Measurements from ENCODE around the gene RNF212B.

Gene RNF212B

DNA sequence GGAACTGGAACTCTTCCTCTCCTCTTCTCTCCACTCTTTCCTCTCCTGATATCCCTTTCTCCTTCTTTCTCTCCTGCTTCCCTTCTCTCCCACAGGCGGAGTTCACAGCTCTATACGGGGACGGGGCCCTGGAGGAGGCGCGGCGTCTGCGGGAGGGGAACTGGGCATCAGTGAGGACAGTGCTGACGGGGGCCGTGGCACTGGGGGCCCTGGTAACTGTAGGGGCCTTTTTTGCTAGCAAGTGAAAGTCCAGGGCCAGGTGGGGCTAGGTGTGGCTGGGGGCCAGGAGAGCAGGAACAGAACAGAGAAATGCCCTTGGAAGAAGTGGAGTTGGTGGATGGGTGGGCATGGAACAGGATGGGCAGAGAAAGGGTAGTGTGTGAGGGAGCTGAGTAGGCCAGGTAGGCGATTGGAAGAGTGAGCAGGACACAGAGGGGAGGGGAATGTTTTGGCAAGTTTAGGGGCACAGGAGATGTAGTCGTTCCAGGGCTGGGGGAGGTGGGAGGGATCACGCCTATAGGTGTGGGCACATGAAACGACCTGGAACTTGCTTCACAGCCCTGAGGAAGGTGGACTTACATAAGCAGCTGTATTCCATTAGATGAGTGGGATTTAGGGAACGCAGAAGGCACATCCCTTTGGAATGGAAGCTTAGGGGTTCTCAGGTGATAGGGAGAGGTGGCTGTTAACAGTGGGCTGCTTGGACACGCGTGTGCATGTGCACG is 71.1 kb downstream of the RNF212B start:
- peak overlapping the region; percentile 91 for H3K4me3 ChIP-seq (ENCODE audit: low read depth, low read length)
- DNase-seq (ENCODE audit: low read depth, low spot score) = no peak
- TF ChIP-seq, protein P1, sequence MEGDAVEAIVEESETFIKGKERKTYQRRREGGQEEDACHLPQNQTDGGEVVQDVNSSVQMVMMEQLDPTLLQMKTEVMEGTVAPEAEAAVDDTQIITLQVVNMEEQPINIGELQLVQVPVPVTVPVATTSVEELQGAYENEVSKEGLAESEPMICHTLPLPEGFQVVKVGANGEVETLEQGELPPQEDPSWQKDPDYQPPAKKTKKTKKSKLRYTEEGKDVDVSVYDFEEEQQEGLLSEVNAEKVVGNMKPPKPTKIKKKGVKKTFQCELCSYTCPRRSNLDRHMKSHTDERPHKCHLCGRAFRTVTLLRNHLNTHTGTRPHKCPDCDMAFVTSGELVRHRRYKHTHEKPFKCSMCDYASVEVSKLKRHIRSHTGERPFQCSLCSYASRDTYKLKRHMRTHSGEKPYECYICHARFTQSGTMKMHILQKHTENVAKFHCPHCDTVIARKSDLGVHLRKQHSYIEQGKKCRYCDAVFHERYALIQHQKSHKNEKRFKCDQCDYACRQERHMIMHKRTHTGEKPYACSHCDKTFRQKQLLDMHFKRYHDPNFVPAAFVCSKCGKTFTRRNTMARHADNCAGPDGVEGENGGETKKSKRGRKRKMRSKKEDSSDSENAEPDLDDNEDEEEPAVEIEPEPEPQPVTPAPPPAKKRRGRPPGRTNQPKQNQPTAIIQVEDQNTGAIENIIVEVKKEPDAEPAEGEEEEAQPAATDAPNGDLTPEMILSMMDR (IDR thresholded peaks at IDR 0.05; ENCODE audit: insufficient read depth, low read length, missing control alignments) = no peak
- CTCF ChIA-PET = interaction anchor here (1.5 to 20.5 kb wide), 3 partner anchors 12 to 20 kb away, joined by 3 to 300 read pairs (median 5); partner anchors contain the start of gene HOMEZ
- POLR2A ChIA-PET = interaction anchor here (0.6 to 3.9 kb wide), 2 partner anchors 13 to 1908 kb away, joined by 3 to 30 read pairs; partner anchors contain the start of gene PABPN1

DNA sequence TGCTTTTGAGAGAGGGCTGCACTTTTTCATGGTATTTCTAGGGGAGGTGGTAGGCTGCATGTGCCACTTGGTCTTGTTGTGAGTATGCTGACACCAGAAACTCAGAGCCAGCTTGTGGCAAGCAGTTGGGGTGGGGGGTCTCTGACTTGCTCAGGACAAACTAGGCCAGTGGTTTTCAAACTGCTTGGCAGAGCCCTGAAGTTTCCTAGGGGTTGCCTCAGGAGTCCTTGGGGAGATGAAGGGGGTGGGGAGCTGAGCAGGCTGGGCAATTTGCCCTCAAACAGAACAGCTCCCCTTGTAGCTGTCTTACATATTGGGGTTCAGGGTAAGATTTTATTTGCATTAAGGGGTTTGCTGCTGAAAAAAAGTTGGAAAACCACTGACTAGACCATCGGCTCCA is 72.8 kb downstream of the RNF212B start:
- ChIA-PET POLR2A (interaction anchor here (0.5 to 1.6 kb wide), 2 partner anchors 11 to 16 kb away, joined by 3 to 10 read pairs; partner anchors contain the start of gene PABPN1), CTCF (interaction anchor here (1.0 to 20.5 kb wide), 5 partner anchors 9 to 156 kb away, joined by 3 to 300 read pairs (median 8); partner anchors contain the start of genes HOMEZ and PPP1R3E)
- no peak overlapping the region for H3K4me3 ChIP-seq (ENCODE audit: low read depth, low read length)
- DNase-seq (ENCODE audit: low read depth, low spot score) = no peak
- TF ChIP-seq, protein P1 (IDR thresholded peaks at IDR 0.05; ENCODE audit: insufficient read depth, low read length, missing control alignments) = no peak

DNA sequence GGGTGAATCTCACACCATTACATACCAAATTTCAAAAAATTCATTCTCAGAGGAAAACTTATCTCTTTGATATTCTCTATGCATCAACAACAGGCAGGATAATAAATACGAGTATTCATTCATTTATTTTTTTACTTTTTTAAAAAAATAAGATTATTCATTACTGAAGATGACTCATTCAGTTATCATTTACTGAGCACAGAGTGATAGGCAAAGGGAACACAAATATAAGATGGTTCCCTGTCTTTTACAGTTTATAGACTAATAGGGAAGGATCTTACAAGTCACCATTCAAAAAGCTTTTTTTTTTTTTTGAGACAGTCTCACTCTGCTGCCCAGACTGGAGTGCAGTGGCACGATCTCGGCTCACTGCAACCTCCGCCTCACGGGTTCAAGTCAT is 78.6 kb downstream of the RNF212B start:
- ChIA-PET CTCF (interaction anchor here (5.1 kb wide), 1 partner anchor 14 kb away, joined by 30 read pairs; the partner anchor contains the start of gene PPP1R3E), POLR2A (interaction anchor here (0.6 to 1.3 kb wide), 2 partner anchors 9 to 12 kb away, joined by 3 read pairs; partner anchors contain the start of gene BCL2L2)
- DNase-seq (ENCODE audit: low read depth, low spot score) = no peak
- TF ChIP-seq, protein P1 (IDR thresholded peaks at IDR 0.05; ENCODE audit: insufficient read depth, low read length, missing control alignments) = no peak
- no peak overlapping the region for H3K4me3 ChIP-seq (ENCODE audit: low read depth, low read length)

DNA sequence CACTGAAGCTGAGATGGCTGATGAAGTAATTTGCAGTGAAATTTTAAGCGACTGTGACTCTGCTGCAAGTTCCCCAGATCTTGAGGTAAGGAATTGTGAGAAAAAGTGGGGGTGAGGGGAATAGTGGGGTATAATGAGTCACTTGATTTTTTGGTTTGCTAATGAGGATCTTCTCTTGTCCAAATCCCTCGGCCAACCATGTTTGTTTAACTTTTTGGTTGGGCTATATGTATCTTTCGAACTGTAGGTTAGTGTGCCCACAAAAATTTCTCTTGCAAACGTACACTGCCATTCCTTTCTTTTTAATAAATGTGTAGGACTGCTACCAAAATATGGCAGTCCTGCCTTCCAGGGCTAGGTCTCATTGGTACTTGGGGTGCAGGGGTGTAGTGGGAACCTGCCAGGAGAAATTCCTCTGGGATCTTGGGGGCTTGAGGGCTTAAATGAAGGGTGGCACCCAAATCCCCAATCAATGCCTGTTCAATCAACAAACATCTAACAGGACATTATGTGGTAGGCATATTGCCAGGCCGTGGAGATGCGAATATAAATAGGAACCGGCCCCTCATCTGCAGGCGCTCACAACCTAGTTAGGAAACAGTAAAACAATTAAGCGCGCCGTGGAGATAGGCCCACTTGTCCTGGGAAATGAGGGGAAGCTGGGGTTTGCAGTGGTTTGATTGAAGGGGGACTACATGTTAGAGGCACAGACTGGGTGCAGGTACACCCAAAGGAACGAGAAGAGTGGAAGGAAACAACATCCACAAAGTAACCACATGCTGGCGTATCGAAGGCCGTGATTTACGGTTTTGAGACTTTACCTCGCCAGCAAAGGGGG is 82.2 kb downstream of the RNF212B start:
- no peak for DNase-seq (ENCODE audit: low read depth, low spot score)
- TF ChIP-seq, protein P1 (IDR thresholded peaks at IDR 0.05; ENCODE audit: insufficient read depth, low read length, missing control alignments) = no peak
- ChIA-PET POLR2A (interaction anchor here (0.9 to 3.1 kb wide), 6 partner anchors 9 to 46 kb away, joined by 5 to 34 read pairs (median 20); partner anchors contain the start of genes BCL2L2, PPP1R3E and SLC22A17), CTCF (interaction anchor here (0.8 to 18.0 kb wide), 13 partner anchors 7 to 240 kb away, joined by 3 to 303 read pairs (median 4); partner anchors contain the start of genes CMTM5 and PPP1R3E)
- H3K4me3 ChIP-seq (ENCODE audit: low read depth, low read length) = peak overlapping the region; percentile 54

DNA sequence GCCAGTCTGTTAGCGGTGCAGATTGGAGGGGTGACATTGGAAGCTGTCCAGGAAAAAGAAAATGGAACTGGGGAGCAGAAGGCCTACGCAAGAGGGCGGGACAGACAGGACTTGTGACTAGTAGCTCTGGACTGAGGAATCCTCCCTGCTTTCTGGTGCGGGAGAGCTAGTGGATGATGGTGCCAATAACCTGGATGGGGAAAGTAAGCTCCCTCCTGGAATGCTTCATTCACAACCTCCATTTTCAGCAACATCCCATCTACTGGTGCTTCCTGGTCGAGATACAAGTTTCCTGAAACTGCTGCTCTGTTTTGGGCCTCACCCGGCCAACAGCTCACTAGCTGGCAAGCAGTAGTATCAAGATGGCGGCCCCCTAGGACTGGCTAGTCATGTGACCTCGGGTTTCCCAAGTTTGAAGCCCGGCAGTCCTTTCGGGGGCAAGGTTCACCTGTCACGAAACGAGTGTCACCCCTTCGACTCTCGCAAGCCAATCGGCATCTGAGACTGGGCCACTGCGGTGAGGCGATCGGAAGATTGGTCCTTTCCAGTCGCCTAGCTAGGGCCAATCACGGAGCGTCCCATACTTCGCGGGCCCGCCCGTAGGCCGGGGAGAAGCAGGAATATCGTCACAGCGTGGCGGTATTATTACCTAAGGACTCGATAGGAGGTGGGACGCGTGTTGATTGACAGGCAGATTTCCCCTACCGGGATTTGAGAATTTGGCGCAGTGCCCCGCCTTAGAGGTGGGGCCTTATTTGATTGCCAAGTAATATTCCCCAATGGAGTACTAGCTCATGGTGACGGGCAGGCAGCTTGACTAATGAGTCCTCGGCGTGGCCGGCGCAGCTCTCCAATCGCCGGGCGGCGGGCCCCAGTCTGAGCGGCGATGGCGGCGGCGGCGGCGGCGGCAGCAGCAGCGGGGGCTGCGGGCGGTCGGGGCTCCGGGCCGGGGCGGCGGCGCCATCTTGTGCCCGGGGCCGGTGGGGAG is 83.1 kb downstream of the RNF212B start, which contains the start of gene PABPN1:
PABPN1 (plus strand) TSS at position 874 of the 988 bp plus-strand sequence; CDS start at position 887, 13 bp downstream.
- POLR2A ChIA-PET = interaction anchor here (0.9 to 3.1 kb wide), 12 partner anchors 8 to 234 kb away, joined by 3 to 34 read pairs (median 8); partner anchors contain the start of genes BCL2L2, HOMEZ, PPP1R3E and SLC22A17
- TF ChIP-seq, protein P1 (IDR thresholded peaks at IDR 0.05; ENCODE audit: insufficient read depth, low read length, missing control alignments) = no peak
- CTCF ChIA-PET = interaction anchor here (0.6 to 18.0 kb wide), 19 partner anchors 8 to 252 kb away, joined by 3 to 303 read pairs (median 4); partner anchors contain the start of gene CMTM5
- DNase-seq (ENCODE audit: low read depth, low spot score) = peak; percentile 99
- H3K4me3 ChIP-seq (ENCODE audit: low read depth, low read length) = peak within 1 kb of the TSS; percentile 82
